Prostate gland (tissue), 2 donors: Measurements from ENCODE around the gene PTPDC1.

Source experiments
- CTCF ChIP-seq, 4 experiments: fragments of 200-600 bp in 2 of 4; fragments of 450-650 bp in 2 of 4; sonication (generic) in 2 of 4; IDR thresholded peaks; 1 replicate in 3 of 4; 2 replicates in 1 of 4; pipeline ENCODE4 v1.5.1; 2016 to 2019; ENCODE audit warnings: antibody characterized with exemption in 4 of 4, mild to moderate bottlenecking in 2 of 4, moderate library complexity in 2 of 4
- POLR2A ChIP-seq: fragments of 450-650 bp; IDR thresholded peaks from one replicate; pipeline ENCODE4 v1.6.1; 2016; ENCODE audit warnings: antibody characterized with exemption, mild to moderate bottlenecking
- POLR2AphosphoS5 ChIP-seq: sonication (generic); formaldehyde crosslinking; IDR thresholded peaks from one replicate; pipeline ENCODE4 v1.6.1; 2017; ENCODE audit warnings: antibody characterized with exemption

GRCh38 chr9:94150890-94151650, 66.8 kb downstream of the PTPDC1 start:
- TF ChIP-seq CTCF (IDR thresholded peaks at IDR 0.05) = no peak
- TF ChIP-seq POLR2AphosphoS5 = no peak
- TF ChIP-seq POLR2A = no peak
